HCT116 (cell line): Measurements from ENCODE around the gene CTIF. TPM values are rescaled to one million over a fixed set of nuclear protein-coding genes. Genes with fewer than 3 reads are reported as not detected.

Source experiments
- ATAC-seq: fragments of 200-7000 bp; cut with Tn5 transposase; 2 replicates; pipeline ENCODE4 v1.9.1; 2020; ENCODE audit warnings: mild to moderate bottlenecking, moderate library complexity
- BruUV-seq: library from RNA; stranded (reverse); fragments of 400-500 nt; replicated peaks from 2 replicates; lab custom pipeline; 2021; lab: Mats Ljungman, UMichigan
- CTCF ChIA-PET: fragments of 300-600 bp; sonication (Branson Sonifier 250); formaldehyde crosslinking; loops from one replicate; lab custom pipeline; 2021; ENCODE audit warnings: antibody characterized with exemption; lab: Charles Lee
- POLR2A ChIA-PET: fragments of 300-600, 350-600 bp; sonication (Branson Sonifier 250); formaldehyde crosslinking; loops from one replicate; lab custom pipeline; 2021; ENCODE audit warnings: antibody characterized with exemption; lab: Charles Lee
- RAD21 ChIA-PET, 2 experiments: fragments of 300-600 bp; sonication (Branson Sonifier 250); formaldehyde crosslinking; loops; one replicate each; lab custom pipeline; 2023; ENCODE audit warnings: low total read pairs in 2 of 2; ENCODE audit not compliant: uncharacterized antibody in 2 of 2, unreplicated experiment in 2 of 2, low non-redundant PET in 1 of 2; lab: Charles Lee
- DNase-seq: peaks from one replicate; pipeline ENCODE4 v3.0.0-alpha.2; 2010; ENCODE audit warnings: low read depth, low spot score
- H2AFZ ChIP-seq: fragments of 200-600 bp; shearing (Covaris generic), sonication (generic); 2 replicates; pipeline ENCODE4 v1.6.1; 2017; ENCODE audit warnings: low read depth, mixed run types, mixed read lengths, antibody characterized with exemption, low read length; ENCODE audit not compliant: poor library complexity, severe bottlenecking
- H3K27ac ChIP-seq: 2 replicates; pipeline ENCODE4 v1.5.1; 2012; ENCODE audit warnings: low read depth, low read length
- H3K27me3 ChIP-seq: fragments of 200-600 bp; sonication (generic); 2 replicates; pipeline ENCODE4 v1.6.1; 2016; ENCODE audit warnings: mixed run types, low read length, mixed read lengths; ENCODE audit not compliant: insufficient read depth
- H3K36me3 ChIP-seq, 2 experiments: fragments of 200-500 bp in 1 of 2; fragments of 200-600 bp in 1 of 2; sonication (Bioruptor generic) in 1 of 2; sonication (generic) in 1 of 2; 2 replicates each; pipeline versions ENCODE4 v1.5.1 to v1.6.1; 2014 to 2016; ENCODE audit warnings: low read length in 2 of 2, inconsistent platforms in 1 of 2, mixed read lengths in 1 of 2, mixed run types in 1 of 2; ENCODE audit not compliant: insufficient read depth in 2 of 2, control insufficient read depth in 1 of 2
- H3K4me1 ChIP-seq, 2 experiments: fragments of 200-600 bp in 1 of 2; sonication (generic) in 1 of 2; 2 replicates each; pipeline versions ENCODE4 v1.5.1 to v1.6.1; 2012 to 2017; ENCODE audit warnings: low read length in 2 of 2, inconsistent platforms in 1 of 2, mild to moderate bottlenecking in 1 of 2, mixed read lengths in 1 of 2, mixed run types in 1 of 2, moderate library complexity in 1 of 2; ENCODE audit not compliant: insufficient read depth in 2 of 2, control insufficient read depth in 1 of 2
- H3K4me2 ChIP-seq: fragments of 200-600 bp; sonication (generic); 2 replicates; pipeline ENCODE4 v1.6.1; 2017; ENCODE audit warnings: mixed run types, low read length, mixed read lengths
- H3K4me3 ChIP-seq, 2 experiments: fragments of 200-600 bp in 1 of 2; sonication (generic) in 1 of 2; replicated peaks in 1 of 2; 2 replicates each; pipeline ENCODE4 v1.5.1; 2011 to 2016; ENCODE audit warnings: low read length in 2 of 2, control low read depth in 1 of 2, low read depth in 1 of 2, mild to moderate bottlenecking in 1 of 2, mixed read lengths in 1 of 2, mixed run types in 1 of 2
- H3K79me2 ChIP-seq: fragments of 200-600 bp; sonication (generic); 2 replicates; pipeline ENCODE4 v1.6.1; 2017; ENCODE audit warnings: mild to moderate bottlenecking, mixed run types, low read length, moderate library complexity, mixed read lengths; ENCODE audit not compliant: insufficient read depth
- H3K9ac ChIP-seq: fragments of 200-600 bp; sonication (generic); 2 replicates; pipeline ENCODE4 v1.6.1; 2016; ENCODE audit warnings: low read length, mixed read lengths
- H3K9me2 ChIP-seq: fragments of 200-600 bp; sonication (generic), shearing (Covaris generic); 2 replicates; pipeline ENCODE4 v1.6.1; 2017; ENCODE audit warnings: mixed run types, mild to moderate bottlenecking, moderate library complexity; ENCODE audit not compliant: insufficient read depth
- H3K9me3 ChIP-seq, 2 experiments: fragments of 200-500 bp in 1 of 2; fragments of 200-600 bp in 1 of 2; sonication (Bioruptor generic) in 1 of 2; sonication (generic) in 1 of 2; 2 replicates each; pipeline ENCODE4 v1.6.1; 2014 to 2017; ENCODE audit warnings: low read length in 2 of 2, mixed read lengths in 2 of 2, inconsistent platforms in 1 of 2, low read depth in 1 of 2, mild to moderate bottlenecking in 1 of 2, mixed run types in 1 of 2, moderate library complexity in 1 of 2; ENCODE audit not compliant: control insufficient read depth in 1 of 2, insufficient read depth in 1 of 2
- H4K20me1 ChIP-seq: fragments of 200-600 bp; sonication (generic), shearing (Covaris generic); 2 replicates; pipeline ENCODE4 v1.6.1; 2017; ENCODE audit warnings: mixed run types, mild to moderate bottlenecking, moderate library complexity; ENCODE audit not compliant: insufficient read depth
- CEBPB ChIP-seq: IDR thresholded peaks from 2 replicates; pipeline ENCODE4 v1.6.1; 2012; ENCODE audit warnings: low read depth
- CTCF ChIP-seq, 3 experiments: fragments of 200-600 bp in 1 of 3; sonication (generic) in 1 of 3; IDR thresholded peaks in 2 of 3; conservative IDR thresholded peaks in 1 of 3; 2 replicates each; pipeline ENCODE4 v1.5.1; 2012 to 2017; ENCODE audit warnings: low read depth in 2 of 3, low read length in 2 of 3, antibody characterized with exemption in 1 of 3, borderline replicate concordance in 1 of 3, control low read depth in 1 of 3, mild to moderate bottlenecking in 1 of 3, mixed read lengths in 1 of 3, mixed run types in 1 of 3, moderate library complexity in 1 of 3; ENCODE audit not compliant: insufficient read depth in 1 of 3
- EZH2phosphoT487 ChIP-seq: fragments of 200-600 bp; IDR thresholded peaks from 2 replicates; pipeline ENCODE4 v1.6.1; 2018; ENCODE audit warnings: antibody characterized with exemption, borderline replicate concordance
- FOSL1 ChIP-seq: IDR thresholded peaks from 2 replicates; pipeline ENCODE4 v1.6.1; 2012; ENCODE audit warnings: low read depth
- JUND ChIP-seq: IDR thresholded peaks from 2 replicates; pipeline ENCODE4 v1.6.1; 2012
- POLR2A ChIP-seq: IDR thresholded peaks from 2 replicates; pipeline ENCODE4 v1.7.0; 2011; ENCODE audit warnings: borderline replicate concordance; ENCODE audit not compliant: insufficient read depth, insufficient read length; ENCODE audit errors: extremely low read depth
- RAD21 ChIP-seq: IDR thresholded peaks from 2 replicates; pipeline ENCODE4 v1.6.1; 2012; ENCODE audit warnings: low read depth, mild to moderate bottlenecking
- SIN3A ChIP-seq: IDR thresholded peaks from 2 replicates; pipeline ENCODE4 v1.6.1; 2012; ENCODE audit warnings: low read depth
- SP1 ChIP-seq: IDR thresholded peaks from 2 replicates; pipeline ENCODE4 v1.6.1; 2012; ENCODE audit warnings: low read depth
- TCF7L2 ChIP-seq: IDR thresholded peaks from 2 replicates; pipeline ENCODE4 v1.7.0; 2011; ENCODE audit warnings: borderline replicate concordance, inconsistent platforms; ENCODE audit not compliant: insufficient read depth, insufficient read length; ENCODE audit errors: extremely low read depth
- YY1 ChIP-seq: IDR thresholded peaks from 2 replicates; pipeline ENCODE4 v1.6.1; 2011; ENCODE audit warnings: low read length, low read depth, moderate library complexity, mild to moderate bottlenecking; ENCODE audit not compliant: insufficient replicate concordance; ENCODE audit errors: extremely low read depth
- ZFX ChIP-seq: fragments of 450-650 bp; IDR thresholded peaks from 2 replicates; pipeline ENCODE4 v1.6.1; 2017
- ZNF274 ChIP-seq: fragments of 200-500 bp; sonication (Bioruptor generic); IDR thresholded peaks from 2 replicates; pipeline ENCODE4 v1.6.1; 2014; ENCODE audit warnings: mild to moderate bottlenecking, low read depth, low read length, inconsistent platforms
- intact Hi-C: fragments of 100-400 bp; cut with micrococcal nuclease; formaldehyde crosslinking; loops from 2 replicates; pipeline ENCODE4 v1.10.0; 2022
- total RNA-seq: library from RNA; stranded (reverse); gene quantifications from one replicate; pipeline ENCODE4 v1.2.1, GENCODE V29; 2021; ENCODE audit not compliant: unreplicated experiment

CTIF gene
- total RNA-seq, 1 experiment from 2014 or later, result 19.7 TPM

- ChIA-PET CTCF (no interaction called here), RAD21 (no interaction called here), POLR2A (no interaction called here)
- no peaks in the 10 kb centered on the region for H3K27me3 ChIP-seq
- BruUV-seq, result no TSS peak
- H3K4me3 ChIP-seq, result no peak overlapping the region
- intact Hi-C loops, result no loop called here
- TF ChIP-seq JUND (no peak), RAD21 (no peak), EZH2phosphoT487 (no peak), CEBPB (no peak), FOSL1 (no peak), SIN3A (no peak), ZNF274 (no peak), YY1 (no peak), ZFX (no peak), POLR2A (no peak), CTCF (IDR thresholded peaks at IDR 0.05 in 2 of 3, conservative IDR thresholded peaks at IDR 0.05 in 1 of 3; ENCODE audit: borderline replicate concordance in 1 of 3, insufficient read depth in 1 of 3, low read depth in 2 of 3, low read length in 2 of 3) (no peak), TCF7L2 (no peak), SP1 (no peak)
- no peaks in the 10 kb centered on the region for H3K9me2 ChIP-seq
- no peaks in the 10 kb centered on the region for H4K20me1 ChIP-seq
- H3K4me1 ChIP-seq, result peaks cover 0 to 12% of the 10 kb centered on the region in 2 experiments; a peak in 1 of 4 replicates
- H2AFZ ChIP-seq, result no peak overlapping the region
- no peaks in the 10 kb centered on the region for H3K36me3 ChIP-seq
- no peak overlapping the region for H3K27ac ChIP-seq
- H3K79me2 ChIP-seq, result no peaks in the 10 kb centered on the region
- no peak overlapping the region for H3K4me2 ChIP-seq
- ATAC-seq, result no peak
- no peaks in the 10 kb centered on the region for H3K9me3 ChIP-seq
- H3K9ac ChIP-seq, result no peak overlapping the region
- no peak for DNase-seq
Measured at GRCh38 chr18:48889981-48890762, 351.3 kb downstream of the CTIF start.
